GM12891 (cell line): ENCODE measurements around the gene FMN1.

Experiments
- POLR2A ChIP-seq: IDR thresholded peaks from 2 replicates; pipeline ENCODE4 v1.6.1; 2011; ENCODE audit warnings: low read depth, low read length, control low read depth
- POLR2AphosphoS5 ChIP-seq: IDR thresholded peaks from 2 replicates; pipeline ENCODE4 v1.6.1; 2011; ENCODE audit warnings: low read depth, low read length, control low read depth
- POU2F2 ChIP-seq: IDR thresholded peaks from 2 replicates; pipeline ENCODE4 v1.6.1; 2011; ENCODE audit warnings: low read depth, mild to moderate bottlenecking, control low read depth, low read length, moderate library complexity
- SPI1 ChIP-seq: IDR thresholded peaks from 2 replicates; pipeline ENCODE4 v1.6.1; 2011; ENCODE audit warnings: low read depth, low read length, control low read depth
- TAF1 ChIP-seq: IDR thresholded peaks from 2 replicates; pipeline ENCODE4 v1.6.1; 2011; ENCODE audit warnings: low read depth, low read length, control low read depth

- no peak for TF ChIP-seq TAF1
- no peak for TF ChIP-seq POLR2A
- no peak for TF ChIP-seq POLR2AphosphoS5
- no peak for TF ChIP-seq SPI1
- no peak for TF ChIP-seq POU2F2
These were observed 115.9 kb downstream of the FMN1 start for GRCh38 chr15:33078607-33079006.
